H9 (cell line): ENCODE data around the gene BAG5. TPM values are rescaled to one million over a fixed set of nuclear protein-coding genes. Genes with fewer than 3 reads are reported as not detected.

ENCODE experiments used
- DNase-seq: peaks from one replicate; pipeline ENCODE4 v3.0.0-alpha.2; 2017
- H2AFZ ChIP-seq: one replicate; pipeline ENCODE4 v1.6.1; 2013; ENCODE audit warnings: mild to moderate bottlenecking, low read length, control low read depth, moderate library complexity
- H2AK5ac ChIP-seq: 2 replicates; pipeline ENCODE4 v1.6.1; 2013; ENCODE audit warnings: low read length, control low read depth, mixed read lengths; ENCODE audit not compliant: insufficient read length
- H2BK120ac ChIP-seq: one replicate; pipeline ENCODE4 v1.6.1; 2013; ENCODE audit warnings: low read depth, mild to moderate bottlenecking, low read length, control low read depth, inconsistent platforms; ENCODE audit not compliant: poor library complexity, severe bottlenecking
- H2BK12ac ChIP-seq: 2 replicates; pipeline ENCODE4 v1.6.1; 2013; ENCODE audit warnings: low read length, control low read depth, mixed read lengths, low read depth; ENCODE audit not compliant: insufficient read length
- H2BK15ac ChIP-seq: 2 replicates; pipeline ENCODE4 v1.6.1; 2013; ENCODE audit warnings: low read depth, low read length, control low read depth
- H2BK20ac ChIP-seq: one replicate; pipeline ENCODE4 v1.6.1; 2013; ENCODE audit warnings: low read depth, mild to moderate bottlenecking, low read length, control low read depth, inconsistent platforms; ENCODE audit not compliant: poor library complexity, severe bottlenecking
- H2BK5ac ChIP-seq: 2 replicates; pipeline ENCODE4 v1.6.1; 2013; ENCODE audit warnings: low read length, control low read depth, mixed read lengths; ENCODE audit not compliant: insufficient read length
- H3K14ac ChIP-seq: 2 replicates; pipeline ENCODE4 v1.6.1; 2013; ENCODE audit warnings: low read length, control low read depth; ENCODE audit not compliant: insufficient read depth
- H3K18ac ChIP-seq: 2 replicates; pipeline ENCODE4 v1.6.1; 2013; ENCODE audit warnings: low read depth, mild to moderate bottlenecking, mixed read lengths, low read length, control low read depth; ENCODE audit not compliant: insufficient read length
- H3K23ac ChIP-seq: 2 replicates; pipeline ENCODE4 v1.6.1; 2013; ENCODE audit warnings: low read length, control low read depth, mixed read lengths, low read depth; ENCODE audit not compliant: insufficient read length
- H3K23me2 ChIP-seq: 2 replicates; pipeline ENCODE4 v1.6.1; 2013; ENCODE audit warnings: low read depth, mild to moderate bottlenecking, mixed read lengths, low read length, control low read depth; ENCODE audit not compliant: insufficient read length, poor library complexity, severe bottlenecking
- H3K27ac ChIP-seq: 2 replicates; pipeline ENCODE4 v1.5.1; 2013; ENCODE audit warnings: low read length, control low read depth, mixed read lengths, low read depth; ENCODE audit not compliant: insufficient read length
- H3K27me3 ChIP-seq: 2 replicates; pipeline ENCODE4 v1.6.1; 2013; ENCODE audit warnings: low read length, control low read depth, inconsistent platforms; ENCODE audit not compliant: insufficient read depth
- H3K4ac ChIP-seq: 2 replicates; pipeline ENCODE4 v1.6.1; 2013; ENCODE audit warnings: low read depth, mild to moderate bottlenecking, control low read depth, inconsistent platforms, low read length, moderate library complexity
- H3K4me1 ChIP-seq: 2 replicates; pipeline ENCODE4 v1.6.1; 2013; ENCODE audit warnings: low read length, control low read depth, inconsistent platforms; ENCODE audit not compliant: insufficient read depth
- H3K4me2 ChIP-seq: 2 replicates; pipeline ENCODE4 v1.6.1; 2013; ENCODE audit warnings: low read length, control low read depth, mixed read lengths; ENCODE audit not compliant: insufficient read length, insufficient read depth
- H3K56ac ChIP-seq: 2 replicates; pipeline ENCODE4 v1.6.1; 2013; ENCODE audit warnings: low read depth, mild to moderate bottlenecking, mixed read lengths, low read length, control low read depth; ENCODE audit not compliant: insufficient read length
- H3K79me1 ChIP-seq: 2 replicates; pipeline ENCODE4 v1.6.1; 2013; ENCODE audit warnings: low read depth, mild to moderate bottlenecking, moderate library complexity, low read length, control low read depth, inconsistent platforms; ENCODE audit not compliant: insufficient read depth, poor library complexity, severe bottlenecking
- H3K79me2 ChIP-seq: 2 replicates; pipeline ENCODE4 v1.6.1; 2013; ENCODE audit warnings: low read length, control low read depth, inconsistent platforms; ENCODE audit not compliant: insufficient read depth
- H3K9ac ChIP-seq: 2 replicates; pipeline ENCODE4 v1.6.1; 2013; ENCODE audit warnings: low read length, control low read depth, mixed read lengths; ENCODE audit not compliant: insufficient read length; ENCODE audit errors: extremely low read depth
- H3K9me3 ChIP-seq: one replicate; pipeline ENCODE4 v1.6.1; 2013; ENCODE audit warnings: low read depth, low read length, inconsistent platforms; ENCODE audit not compliant: control insufficient read depth
- H3T11ph ChIP-seq: one replicate; pipeline ENCODE4 v1.6.1; 2013; ENCODE audit warnings: mild to moderate bottlenecking, low read length, control low read depth, inconsistent platforms
- H4K20me1 ChIP-seq: one replicate; pipeline ENCODE4 v1.6.1; 2013; ENCODE audit not compliant: control insufficient read depth, insufficient read length, insufficient read depth
- H4K5ac ChIP-seq: 2 replicates; pipeline ENCODE4 v1.6.1; 2013; ENCODE audit warnings: low read depth, mild to moderate bottlenecking, mixed read lengths, low read length, control low read depth; ENCODE audit not compliant: insufficient read length
- H4K8ac ChIP-seq: replicated peaks from 2 replicates; pipeline ENCODE4 v1.6.1; 2013; ENCODE audit warnings: low read length, control low read depth, mixed read lengths, low read depth; ENCODE audit not compliant: insufficient read length
- H4K91ac ChIP-seq: 2 replicates; pipeline ENCODE4 v1.6.1; 2013; ENCODE audit warnings: low read depth, mild to moderate bottlenecking, moderate library complexity, mixed read lengths, low read length, control low read depth; ENCODE audit not compliant: insufficient read length
- H3K27ac Mint-ChIP-seq, 3 experiments: 2 replicates in 2 of 3; 3 replicates in 1 of 3; pipeline ENCODE4 v1.8.0; 2020 to 2021; ENCODE audit warnings: mixed read lengths in 3 of 3, mild to moderate bottlenecking in 1 of 3, moderate library complexity in 1 of 3
- H3K27me3 Mint-ChIP-seq: 2 replicates; pipeline ENCODE4 v1.8.0; 2021; ENCODE audit warnings: low read depth, mild to moderate bottlenecking, moderate library complexity, mixed read lengths
- H3K36me3 Mint-ChIP-seq, 3 experiments: 2 replicates in 2 of 3; 3 replicates in 1 of 3; pipeline ENCODE4 v1.8.0; 2020 to 2021; ENCODE audit warnings: low read depth in 3 of 3, mixed read lengths in 3 of 3; ENCODE audit not compliant: insufficient read depth in 1 of 3
- H3K4me1 Mint-ChIP-seq, 2 experiments: 2 replicates each; pipeline ENCODE4 v1.8.0; 2020; ENCODE audit warnings: mixed read lengths in 2 of 2
- H3K4me3 Mint-ChIP-seq, 2 experiments: 2 replicates in 1 of 2; 3 replicates in 1 of 2; pipeline ENCODE4 v1.8.0; 2020 to 2021; ENCODE audit warnings: mild to moderate bottlenecking in 2 of 2, mixed read lengths in 2 of 2, moderate library complexity in 1 of 2
- H3K9me3 Mint-ChIP-seq, 2 experiments: 2 replicates in 1 of 2; 3 replicates in 1 of 2; pipeline ENCODE4 v1.8.0; 2020; ENCODE audit warnings: mild to moderate bottlenecking in 2 of 2, mixed read lengths in 2 of 2, moderate library complexity in 1 of 2
- CTCF ChIP-seq: fragments of 200-600 bp; sonication (generic); conservative IDR thresholded peaks from 3 replicates; pipeline ENCODE4 v1.8.0; 2021; ENCODE audit warnings: antibody characterized with exemption, mild to moderate bottlenecking
- WGBS: extraction: QIAGEN DNeasy Blood & Tissue Kit; methylation state at CpG from one replicate; pipeline ENCODE4 v1.1.7; 2013; ENCODE audit warnings: missing lambda C conversion rate, low lambda C conversion rate, mixed read lengths; ENCODE audit not compliant: insufficient read length; ENCODE audit errors: extremely low coverage; 5-methylcytosine and 5-hydroxymethylcytosine counted together
- total RNA-seq: library from RNA; stranded (reverse); gene quantifications from 2 replicates; pipeline ENCODE4 v1.2.1, GENCODE V29; 2021

BAG5 gene
- total RNA-seq, 1 experiment from 2014 or later, result 38.0 TPM

DNA sequence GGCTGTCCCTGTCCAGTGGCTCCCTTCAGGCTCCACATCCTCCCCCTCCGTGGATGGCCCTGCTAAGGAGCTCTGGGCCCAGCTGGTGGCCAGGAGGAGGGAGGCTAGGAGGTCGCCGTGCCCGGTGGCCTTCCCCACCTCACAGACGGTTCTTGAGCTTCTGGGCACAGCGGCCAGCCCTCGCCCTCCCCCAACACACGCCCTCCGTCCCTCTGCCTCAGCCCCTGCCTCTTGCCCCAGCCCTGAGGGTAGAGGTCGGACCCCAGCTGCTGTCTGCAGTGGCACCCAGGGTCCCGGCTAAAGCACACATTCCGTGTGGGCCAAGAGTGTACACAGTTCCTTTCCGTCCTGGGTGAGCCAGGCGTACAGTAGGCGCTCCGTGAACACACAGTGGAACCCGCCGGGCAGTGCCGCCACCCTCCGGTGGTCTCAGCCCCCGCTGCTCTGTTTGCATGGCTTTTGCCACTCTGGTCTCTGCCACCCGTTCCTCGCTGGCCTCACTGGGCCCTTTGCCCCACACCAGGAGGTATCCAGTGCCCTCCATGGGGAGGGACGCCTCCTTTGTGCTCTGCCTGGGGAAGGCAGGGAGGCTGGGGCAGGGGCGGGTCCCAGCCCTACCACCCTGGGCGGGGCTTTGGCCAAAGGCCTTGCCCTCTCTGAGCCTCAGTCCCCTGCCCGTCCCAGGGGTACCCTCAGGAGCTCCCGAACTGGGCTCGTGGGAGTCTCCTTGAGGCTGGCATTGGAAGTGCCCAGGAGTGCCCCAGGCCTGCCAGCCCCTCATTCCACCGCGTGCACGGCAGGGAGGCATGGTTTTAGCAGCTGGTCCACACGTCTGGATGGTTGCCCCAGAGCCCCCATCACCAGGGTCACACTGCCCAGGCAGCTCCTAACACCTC, 20.5 kb downstream of the BAG5 start:
- Histone ChIP-seq H3K56ac (no peak overlapping the region), H3K23me2 (peaks cover 4% of the 10 kb centered on the region), H3K27me3 (no peaks in the 10 kb centered on the region), H2AFZ (no peak overlapping the region), H3K23ac (no peak overlapping the region), H3T11ph (peak overlapping the region; percentile 0), H4K8ac (no peak overlapping the region), H2BK20ac (no peak overlapping the region), H2BK120ac (peak overlapping the region; percentile 3), H3K79me1 (no peaks in the 10 kb centered on the region), H3K4me2 (peak overlapping the region; percentile 16), H3K4me1 (no peaks in the 10 kb centered on the region; the same call in 1 of the 2 replicates), H4K20me1 (no peaks in the 10 kb centered on the region), H2BK15ac (no peak overlapping the region), H2BK5ac (no peak overlapping the region), H4K91ac (peak overlapping the region; percentile 63), H2AK5ac (no peak overlapping the region), H2BK12ac (peak overlapping the region; percentile 5), H3K18ac (peak overlapping the region; percentile 40), H3K9ac (no peak overlapping the region), H3K9me3 (no peaks in the 10 kb centered on the region), H3K27ac (no peak overlapping the region), H3K4ac (no peak overlapping the region; the same call in 1 of the 2 replicates), H3K79me2 (no peaks in the 10 kb centered on the region), H4K5ac (no peak overlapping the region), H3K14ac (peak overlapping the region; percentile 86)
- no peak for DNase-seq
- peak overlapping the region in 1 of 2 experiments; percentile 32; a peak in 2 of 5 replicates for H3K4me3 Mint-ChIP-seq
- no CpG with 5 or more reads among the region's 33 CpGs for WGBS
- H3K27ac Mint-ChIP-seq, result peak overlapping the region; percentile 68 to 93 (median 88); a peak in 4 of 7 replicates
- H3K4me1 Mint-ChIP-seq, result peaks cover 12 to 26% of the 10 kb centered on the region in 2 experiments
- peak; percentile 33; the same call in 2 of the 3 replicates for TF ChIP-seq CTCF
- H3K9me3 Mint-ChIP-seq, result no peaks in the 10 kb centered on the region
- H3K27me3 Mint-ChIP-seq, result peaks cover 11% of the 10 kb centered on the region
- no peaks in the 10 kb centered on the region for H3K36me3 Mint-ChIP-seq
